Endothelial cell of umbilical vein (primary cell): Measurements from ENCODE around the gene DNMT3B.

Experiments
- EZH2 ChIP-seq: IDR thresholded peaks from 2 replicates; pipeline ENCODE4 v1.6.1; 2012; ENCODE audit warnings: borderline replicate concordance, low read depth, mild to moderate bottlenecking, moderate library complexity, low read length, inconsistent platforms; ENCODE audit not compliant: severe bottlenecking
- GATA2 ChIP-seq: IDR thresholded peaks from 2 replicates; pipeline ENCODE4 v1.7.0; 2011; ENCODE audit warnings: low read depth, mild to moderate bottlenecking, moderate library complexity, mixed read lengths, low read length; ENCODE audit not compliant: insufficient read length, insufficient read depth
- JUN ChIP-seq: IDR thresholded peaks from 2 replicates; pipeline ENCODE4 v1.6.1; 2011; ENCODE audit warnings: borderline replicate concordance, low read depth; ENCODE audit not compliant: insufficient read length, insufficient read depth
- MYC ChIP-seq: IDR thresholded peaks from one replicate; pipeline ENCODE4 v1.6.1; 2011; ENCODE audit warnings: mild to moderate bottlenecking, low read depth, low read length
- POLR2A ChIP-seq: IDR thresholded peaks from 2 replicates; pipeline ENCODE4 v1.6.1; 2012; ENCODE audit warnings: low read depth, mild to moderate bottlenecking, control low read depth, low read length
- POLR2AphosphoS5 ChIP-seq: IDR thresholded peaks from 2 replicates; pipeline ENCODE4 v1.6.1; 2012; ENCODE audit warnings: low read depth, mild to moderate bottlenecking, control low read depth, low read length, moderate library complexity; ENCODE audit not compliant: insufficient read depth
- TF ChIP-seq, protein P1 (sequence below), 2 donors: IDR thresholded peaks; 1 replicate in 1 of 2; 2 replicates in 1 of 2; pipeline ENCODE4 v1.5.1; 2011; ENCODE audit warnings: low read length in 2 of 2, mild to moderate bottlenecking in 2 of 2, moderate library complexity in 2 of 2, control low read depth in 1 of 2, inconsistent platforms in 1 of 2, low read depth in 1 of 2; ENCODE audit not compliant: insufficient read depth in 1 of 2; ENCODE audit errors: extremely low read depth in 1 of 2
- TF ChIP-seq, protein P2 (sequence below): IDR thresholded peaks from 2 replicates; pipeline ENCODE4 v1.6.1; 2011; ENCODE audit not compliant: insufficient read depth, insufficient read length

DNA sequence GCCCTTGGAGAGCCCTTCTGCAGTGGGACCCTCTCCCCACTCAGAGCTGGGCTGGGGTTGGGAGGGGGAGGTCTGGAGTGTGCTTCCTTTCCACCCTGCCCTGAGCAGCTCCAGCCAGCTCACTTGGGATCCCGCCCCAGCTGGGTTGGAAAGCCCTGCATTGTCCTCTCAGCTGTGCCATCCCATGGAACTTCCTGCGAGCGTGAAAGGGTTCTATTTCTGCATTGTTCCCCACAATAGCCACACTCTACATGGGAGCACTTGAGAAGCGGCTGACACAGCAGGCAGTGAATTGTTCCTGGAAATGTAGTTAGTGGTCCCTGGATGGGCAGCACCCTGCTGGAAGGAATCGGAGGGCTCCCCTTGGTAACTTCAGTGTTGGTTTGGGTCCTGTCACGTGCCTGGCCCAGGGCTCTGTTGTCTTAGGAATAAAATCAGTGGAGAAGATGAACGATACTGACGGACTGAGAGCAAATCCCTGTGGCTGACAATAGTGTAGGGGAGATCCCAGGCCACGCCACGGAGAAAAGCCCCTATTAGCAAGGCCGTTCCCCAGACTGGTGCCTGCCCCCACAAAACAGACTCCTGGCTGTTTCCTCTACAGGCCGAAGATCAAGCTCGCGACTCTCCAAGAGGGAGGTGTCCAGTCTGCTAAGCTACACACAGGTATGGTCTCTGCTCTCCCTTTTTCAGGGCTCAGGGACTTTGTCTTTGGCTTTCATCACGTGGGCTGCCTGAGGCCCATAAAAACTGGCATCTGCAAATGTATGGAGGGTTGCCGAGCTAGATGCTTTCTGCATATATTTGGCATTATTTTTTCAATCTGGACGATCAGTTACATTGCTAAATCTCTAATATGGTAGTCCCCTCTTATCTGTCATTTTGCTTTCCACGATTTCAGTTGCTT is 18.8 kb downstream of the DNMT3B start:
- TF ChIP-seq, protein P1, sequence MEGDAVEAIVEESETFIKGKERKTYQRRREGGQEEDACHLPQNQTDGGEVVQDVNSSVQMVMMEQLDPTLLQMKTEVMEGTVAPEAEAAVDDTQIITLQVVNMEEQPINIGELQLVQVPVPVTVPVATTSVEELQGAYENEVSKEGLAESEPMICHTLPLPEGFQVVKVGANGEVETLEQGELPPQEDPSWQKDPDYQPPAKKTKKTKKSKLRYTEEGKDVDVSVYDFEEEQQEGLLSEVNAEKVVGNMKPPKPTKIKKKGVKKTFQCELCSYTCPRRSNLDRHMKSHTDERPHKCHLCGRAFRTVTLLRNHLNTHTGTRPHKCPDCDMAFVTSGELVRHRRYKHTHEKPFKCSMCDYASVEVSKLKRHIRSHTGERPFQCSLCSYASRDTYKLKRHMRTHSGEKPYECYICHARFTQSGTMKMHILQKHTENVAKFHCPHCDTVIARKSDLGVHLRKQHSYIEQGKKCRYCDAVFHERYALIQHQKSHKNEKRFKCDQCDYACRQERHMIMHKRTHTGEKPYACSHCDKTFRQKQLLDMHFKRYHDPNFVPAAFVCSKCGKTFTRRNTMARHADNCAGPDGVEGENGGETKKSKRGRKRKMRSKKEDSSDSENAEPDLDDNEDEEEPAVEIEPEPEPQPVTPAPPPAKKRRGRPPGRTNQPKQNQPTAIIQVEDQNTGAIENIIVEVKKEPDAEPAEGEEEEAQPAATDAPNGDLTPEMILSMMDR (IDR thresholded peaks at IDR 0.05; ENCODE audit: extremely low read depth in 1 of 2, insufficient read depth in 1 of 2, low read depth in 1 of 2, low read length in 2 of 2), result no peak
- no peak for TF ChIP-seq POLR2AphosphoS5
- TF ChIP-seq JUN, result no peak
- TF ChIP-seq POLR2A, result no peak
- no peak for TF ChIP-seq EZH2
- TF ChIP-seq, protein P2, sequence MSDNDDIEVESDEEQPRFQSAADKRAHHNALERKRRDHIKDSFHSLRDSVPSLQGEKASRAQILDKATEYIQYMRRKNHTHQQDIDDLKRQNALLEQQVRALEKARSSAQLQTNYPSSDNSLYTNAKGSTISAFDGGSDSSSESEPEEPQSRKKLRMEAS, result no peak
- no peak for TF ChIP-seq GATA2
- TF ChIP-seq MYC, result no peak
